Astrocyte of the cerebellum (primary cell): ENCODE data around the gene SFT2D1.

Experiments
- DNase-seq: peaks from one replicate; pipeline ENCODE4 v3.0.0-alpha.2; 2011; ENCODE audit warnings: low read depth
- H3K4me3 ChIP-seq: 2 replicates; pipeline ENCODE4 v1.5.1; 2011; ENCODE audit warnings: mild to moderate bottlenecking, low read depth, low read length, moderate library complexity
- in situ Hi-C: cut with HindIII; loops from 2 replicates; pipeline ENCODE4 v1.10.0; 2017; ENCODE audit warnings: low sequenced_read_pairs
- TF ChIP-seq, protein P1 (sequence below): IDR thresholded peaks from 2 replicates; pipeline ENCODE4 v1.5.1; 2012; ENCODE audit warnings: low read length, low read depth, moderate library complexity, mild to moderate bottlenecking; ENCODE audit errors: missing control alignments

Gene SFT2D1

DNA sequence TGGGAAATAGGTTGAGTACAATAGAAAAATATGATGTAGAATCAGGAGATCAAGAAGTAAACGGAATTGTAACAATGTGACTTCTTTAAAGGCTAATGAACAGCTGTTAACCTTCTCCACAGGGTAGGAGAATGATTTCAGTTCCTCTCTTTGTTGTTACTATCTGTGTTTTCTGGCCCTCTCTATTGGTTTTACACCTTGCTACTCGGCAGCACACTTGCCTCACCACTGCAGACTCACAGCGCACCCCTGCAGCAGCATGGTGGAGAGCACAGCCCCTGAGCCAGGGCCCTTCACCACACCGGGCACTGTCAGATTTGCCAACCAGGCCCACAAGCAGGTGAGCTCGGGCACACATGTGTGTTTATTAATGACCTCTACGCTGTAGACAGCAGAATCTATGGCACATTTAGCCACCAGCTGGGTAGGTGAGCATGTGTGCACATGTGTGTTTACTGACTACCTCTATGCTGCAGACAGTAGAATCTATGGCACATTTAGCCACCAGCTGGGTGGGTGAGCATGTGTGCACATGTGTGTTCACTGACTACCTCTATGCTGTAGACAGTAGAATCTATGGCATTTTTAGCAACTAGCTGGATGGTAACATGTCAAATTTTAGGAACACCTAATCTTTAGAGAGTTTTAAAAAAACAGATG, 16.8 kb downstream of the SFT2D1 start:
- H3K4me3 ChIP-seq = no peak overlapping the region
- TF ChIP-seq, protein P1, sequence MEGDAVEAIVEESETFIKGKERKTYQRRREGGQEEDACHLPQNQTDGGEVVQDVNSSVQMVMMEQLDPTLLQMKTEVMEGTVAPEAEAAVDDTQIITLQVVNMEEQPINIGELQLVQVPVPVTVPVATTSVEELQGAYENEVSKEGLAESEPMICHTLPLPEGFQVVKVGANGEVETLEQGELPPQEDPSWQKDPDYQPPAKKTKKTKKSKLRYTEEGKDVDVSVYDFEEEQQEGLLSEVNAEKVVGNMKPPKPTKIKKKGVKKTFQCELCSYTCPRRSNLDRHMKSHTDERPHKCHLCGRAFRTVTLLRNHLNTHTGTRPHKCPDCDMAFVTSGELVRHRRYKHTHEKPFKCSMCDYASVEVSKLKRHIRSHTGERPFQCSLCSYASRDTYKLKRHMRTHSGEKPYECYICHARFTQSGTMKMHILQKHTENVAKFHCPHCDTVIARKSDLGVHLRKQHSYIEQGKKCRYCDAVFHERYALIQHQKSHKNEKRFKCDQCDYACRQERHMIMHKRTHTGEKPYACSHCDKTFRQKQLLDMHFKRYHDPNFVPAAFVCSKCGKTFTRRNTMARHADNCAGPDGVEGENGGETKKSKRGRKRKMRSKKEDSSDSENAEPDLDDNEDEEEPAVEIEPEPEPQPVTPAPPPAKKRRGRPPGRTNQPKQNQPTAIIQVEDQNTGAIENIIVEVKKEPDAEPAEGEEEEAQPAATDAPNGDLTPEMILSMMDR = no peak
- no peak for DNase-seq
- in situ Hi-C loops = no loop called here

DNA sequence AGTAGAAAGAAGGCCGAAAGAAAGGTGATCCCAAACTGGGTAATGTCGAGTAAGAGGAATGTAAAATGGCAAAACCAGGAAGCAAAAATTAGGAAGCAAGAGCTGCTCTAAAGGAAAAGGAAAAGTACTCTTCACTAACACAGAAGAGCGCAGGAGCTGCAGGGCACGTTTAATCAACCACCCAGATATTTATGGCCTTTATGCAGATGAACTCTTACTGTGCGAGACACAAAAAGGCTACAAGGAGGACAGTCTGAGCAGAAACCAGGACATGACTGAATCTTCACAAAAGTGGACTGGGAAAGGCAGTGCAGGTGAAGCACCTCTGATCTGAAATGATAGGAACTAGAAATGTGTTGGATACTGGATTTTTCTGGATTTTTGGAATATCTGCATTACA, 18.9 kb downstream of the SFT2D1 start:
- no peak overlapping the region for H3K4me3 ChIP-seq
- in situ Hi-C loops = no loop called here
- TF ChIP-seq, protein P1 = no peak
- no peak for DNase-seq

DNA sequence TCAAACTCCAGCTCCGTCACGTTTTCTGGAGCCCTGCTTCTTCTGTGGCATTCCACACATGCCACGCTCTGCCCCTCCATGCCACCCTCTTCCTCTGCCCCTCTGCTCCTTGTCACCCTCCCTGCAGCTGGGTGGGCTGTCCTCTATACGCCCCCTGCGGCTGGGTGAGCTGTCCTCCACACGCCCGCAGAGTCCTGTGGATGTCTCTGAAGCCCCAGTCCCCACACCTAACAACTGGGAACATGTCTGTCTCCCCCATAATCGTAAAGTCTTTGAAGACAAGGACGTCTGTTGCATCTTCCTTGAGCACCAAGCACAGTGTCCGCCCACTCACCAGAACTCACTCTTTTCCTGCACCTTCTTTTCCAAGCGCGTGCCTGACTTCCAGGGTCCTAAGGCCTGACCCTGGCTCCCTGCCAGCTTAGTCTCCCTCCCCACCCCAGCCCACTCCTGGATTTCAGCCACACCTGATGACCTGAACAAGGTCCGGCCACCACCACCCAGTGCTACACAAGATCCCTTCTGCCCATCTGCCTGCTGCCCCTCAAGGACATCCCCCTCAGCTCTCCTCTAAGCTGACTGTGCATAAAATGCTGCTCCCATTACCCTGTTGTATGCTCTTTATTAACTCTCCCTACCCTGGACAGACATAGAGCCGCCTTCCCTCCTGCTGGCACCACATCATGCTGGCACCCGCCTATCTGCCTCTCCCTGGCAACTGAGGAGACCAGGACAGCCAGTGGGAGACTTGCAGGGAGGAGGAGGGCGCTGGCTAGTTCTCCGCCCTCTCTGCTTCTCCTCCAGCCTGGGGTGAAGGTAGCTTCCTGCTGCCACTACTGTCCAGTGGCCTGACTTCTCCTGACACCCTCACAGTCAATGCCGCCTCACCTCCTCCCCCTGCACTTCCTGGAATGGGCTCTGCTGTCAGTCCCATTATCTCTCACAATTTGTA, 23.4 kb downstream of the SFT2D1 start:
- DNase-seq = no peak
- TF ChIP-seq, protein P1 = no peak
- no peak overlapping the region for H3K4me3 ChIP-seq
- in situ Hi-C loops = no loop called here

DNA sequence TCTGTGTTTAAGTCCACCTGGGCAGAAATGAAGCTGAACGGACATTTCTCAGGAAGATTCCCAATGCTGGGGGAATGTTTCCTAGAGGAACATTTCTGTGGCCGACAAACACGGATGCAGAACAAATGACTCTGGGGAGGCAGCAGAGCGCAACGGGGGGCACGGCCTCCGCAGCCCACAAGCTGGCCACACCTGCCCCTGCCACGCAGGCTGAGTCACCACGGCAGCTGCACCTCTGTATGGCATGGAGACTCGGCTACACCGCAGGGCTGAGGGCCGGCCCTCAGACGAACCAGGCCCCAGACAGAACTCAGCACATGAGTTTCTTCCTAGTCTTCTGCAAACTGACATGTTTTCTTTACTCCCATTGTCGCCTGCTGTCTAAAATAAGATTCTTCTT, 24.1 kb downstream of the SFT2D1 start:
- TF ChIP-seq, protein P1 = no peak
- no peak overlapping the region for H3K4me3 ChIP-seq
- in situ Hi-C loops = no loop called here
- DNase-seq = no peak

DNA sequence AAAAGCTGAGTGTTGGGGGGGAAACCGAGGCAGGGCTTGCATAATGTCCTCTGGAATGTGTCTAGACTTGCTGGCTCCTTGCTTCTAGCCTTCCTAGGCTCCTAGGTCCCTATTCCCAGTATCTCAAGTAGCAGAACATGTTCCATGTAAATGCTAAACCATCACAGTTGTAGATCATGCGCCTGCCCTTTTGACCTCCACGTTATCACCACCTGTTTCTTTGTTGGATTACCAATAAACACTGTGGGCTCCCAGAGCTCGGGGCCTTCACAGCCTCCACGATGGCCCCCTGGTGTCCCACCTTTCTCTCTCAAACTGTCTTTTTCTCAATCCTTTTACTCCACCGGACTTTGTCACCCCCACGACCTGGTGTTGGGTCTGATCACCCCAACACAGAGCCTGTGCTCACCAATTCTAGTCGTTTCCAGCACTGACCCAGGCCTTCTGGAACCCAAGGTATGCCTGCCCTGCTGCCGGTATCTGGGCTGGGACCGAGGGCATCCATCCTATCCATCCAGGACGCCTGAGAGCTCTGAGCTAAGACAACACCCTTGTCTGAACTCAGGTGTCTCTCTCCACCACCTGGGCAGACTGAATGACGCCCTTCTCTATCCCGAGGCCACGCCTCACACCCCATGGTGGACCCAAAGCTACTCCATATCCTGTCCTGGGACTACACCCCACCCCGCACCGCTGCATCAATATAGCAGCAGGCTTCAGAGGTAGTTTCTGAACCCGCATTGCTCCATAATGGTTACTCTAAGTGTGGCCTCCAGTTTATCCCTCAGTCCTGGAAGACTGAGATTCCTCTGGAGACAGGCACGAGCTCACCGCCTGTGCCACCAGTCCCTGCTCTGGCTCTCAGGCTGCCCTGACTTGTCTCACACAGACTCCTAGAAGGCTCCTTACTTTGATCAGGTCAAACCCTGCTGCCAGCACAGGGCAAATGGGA, 24.8 kb downstream of the SFT2D1 start:
- TF ChIP-seq, protein P1 = no peak
- no peak for DNase-seq
- in situ Hi-C loops = no loop called here
- H3K4me3 ChIP-seq = no peak overlapping the region

DNA sequence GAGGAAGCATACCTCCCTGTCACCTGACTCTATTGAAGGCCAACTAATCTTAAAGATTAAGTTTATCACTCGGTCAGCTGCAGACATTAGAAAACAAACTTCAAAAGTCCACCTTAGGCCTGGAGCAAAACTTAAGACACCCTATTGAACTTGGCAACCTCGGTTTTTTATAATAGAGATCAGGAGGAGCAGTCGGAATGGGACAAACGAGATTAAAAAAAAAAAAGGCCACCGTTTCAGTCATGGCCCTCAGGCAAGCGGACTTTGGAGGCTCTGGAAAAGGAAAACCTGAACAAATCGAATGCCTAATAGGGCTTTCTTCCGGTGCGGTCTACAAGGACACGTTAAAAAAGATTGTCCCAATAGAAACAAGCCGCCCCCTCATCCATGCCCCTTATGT, 26.9 kb downstream of the SFT2D1 start:
- in situ Hi-C loops = no loop called here
- no peak for DNase-seq
- no peak overlapping the region for H3K4me3 ChIP-seq
- TF ChIP-seq, protein P1 = no peak
